ENCODE results near the gene CAMSAP1. TPM values are rescaled to one million over a fixed set of nuclear protein-coding genes. Genes with fewer than 3 reads are reported as not detected.

Gene CAMSAP1
- total and polyA plus RNA-seq, 2 donors (not counting 1 experiment from before 2014, with no cell fraction given): 6.6 to 31.0 TPM

DNA sequence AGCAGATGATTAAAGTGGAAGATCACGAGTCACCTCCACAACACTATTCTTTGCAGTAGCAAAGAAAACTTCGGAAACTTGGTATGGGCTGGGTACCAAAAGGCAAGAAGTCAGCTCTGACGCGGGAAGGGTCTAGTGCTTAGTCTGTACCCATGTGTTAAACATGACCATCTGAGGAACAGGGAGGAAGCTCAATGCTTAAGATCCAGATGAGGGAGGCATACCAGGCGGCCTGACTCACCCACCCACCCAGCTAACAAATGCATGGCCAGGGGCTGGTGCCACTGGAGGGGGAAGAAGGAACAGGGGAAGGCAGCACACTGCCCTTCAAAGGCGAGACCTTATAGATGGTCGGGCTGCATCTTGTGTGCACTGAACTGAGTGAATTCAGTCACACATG lies 41.8 kb downstream of the CAMSAP1 start:
- peaks cover 24% of the 10 kb centered on the region for H4K20me1 ChIP-seq (ENCODE audit: control insufficient read depth, insufficient read depth, low read length, poor library complexity, severe bottlenecking)
- H3K79me2 ChIP-seq (ENCODE audit: control insufficient read depth, insufficient read depth, low read length): peaks cover 46% of the 10 kb centered on the region
- H3K27ac ChIP-seq (ENCODE audit: low read length in 2 of 2): no peak overlapping the region
- H3K9me3 ChIP-seq (ENCODE audit: control extremely low read depth in 1 of 3, control insufficient read depth in 2 of 3, insufficient read depth in 1 of 3, low read length in 2 of 3): no peaks in the 10 kb centered on the region
- H3K4me3 ChIP-seq (ENCODE audit: control extremely low read depth in 1 of 5, extremely low read depth in 1 of 5, insufficient read depth in 1 of 5, low read depth in 2 of 5, low read length in 4 of 5): no peak overlapping the region
- DNase-seq (no peak), ATAC-seq (ENCODE audit: low read depth) (no peak)
- Mint-ChIP-seq H3K9me3 (ENCODE audit: insufficient read depth) (no peaks in the 10 kb centered on the region), H3K4me1 (peaks cover 5% of the 10 kb centered on the region), H3K4me3 (no peak overlapping the region), H3K27me3 (no peaks in the 10 kb centered on the region), H3K27ac (no peak overlapping the region)
- H3K4me1 ChIP-seq (ENCODE audit: control insufficient read depth in 2 of 2, insufficient read depth in 2 of 2, low read length in 2 of 2): peaks cover 0 to 6% of the 10 kb centered on the region in 2 donors
- H3K27me3 ChIP-seq (replicated peaks in 1 of 4; ENCODE audit: control extremely low read depth in 1 of 4, control insufficient read depth in 3 of 4, insufficient read depth in 4 of 4, low read length in 3 of 4): no peaks in the 10 kb centered on the region
- H3K36me3 ChIP-seq (replicated peaks in 1 of 2; ENCODE audit: control extremely low read depth in 1 of 2, control insufficient read depth in 1 of 2, extremely low read depth in 1 of 2, insufficient read depth in 2 of 2, low read length in 1 of 2): peaks cover 0 to 12% of the 10 kb centered on the region in 2 experiments
- 90% methylated on average over 2 of the region's 7 CpGs for WGBS (ENCODE audit: insufficient coverage)
- H2AFZ ChIP-seq (ENCODE audit: insufficient read depth, low read depth, low read length, poor library complexity, severe bottlenecking): no peak overlapping the region
- TF ChIP-seq EZH2 (IDR thresholded peaks at IDR 0.05; ENCODE audit: borderline replicate concordance, insufficient read depth, low read depth, low read length, poor library complexity, severe bottlenecking): no peak
- TF ChIP-seq, protein P1, sequence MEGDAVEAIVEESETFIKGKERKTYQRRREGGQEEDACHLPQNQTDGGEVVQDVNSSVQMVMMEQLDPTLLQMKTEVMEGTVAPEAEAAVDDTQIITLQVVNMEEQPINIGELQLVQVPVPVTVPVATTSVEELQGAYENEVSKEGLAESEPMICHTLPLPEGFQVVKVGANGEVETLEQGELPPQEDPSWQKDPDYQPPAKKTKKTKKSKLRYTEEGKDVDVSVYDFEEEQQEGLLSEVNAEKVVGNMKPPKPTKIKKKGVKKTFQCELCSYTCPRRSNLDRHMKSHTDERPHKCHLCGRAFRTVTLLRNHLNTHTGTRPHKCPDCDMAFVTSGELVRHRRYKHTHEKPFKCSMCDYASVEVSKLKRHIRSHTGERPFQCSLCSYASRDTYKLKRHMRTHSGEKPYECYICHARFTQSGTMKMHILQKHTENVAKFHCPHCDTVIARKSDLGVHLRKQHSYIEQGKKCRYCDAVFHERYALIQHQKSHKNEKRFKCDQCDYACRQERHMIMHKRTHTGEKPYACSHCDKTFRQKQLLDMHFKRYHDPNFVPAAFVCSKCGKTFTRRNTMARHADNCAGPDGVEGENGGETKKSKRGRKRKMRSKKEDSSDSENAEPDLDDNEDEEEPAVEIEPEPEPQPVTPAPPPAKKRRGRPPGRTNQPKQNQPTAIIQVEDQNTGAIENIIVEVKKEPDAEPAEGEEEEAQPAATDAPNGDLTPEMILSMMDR (IDR thresholded peaks at IDR 0.05): no peak
- no peak overlapping the region for H3K4me2 ChIP-seq (replicated peaks; ENCODE audit: low read depth, low read length, poor library complexity, severe bottlenecking)
- CTCF ChIA-PET: interaction anchor here (1.1 to 4.8 kb wide), 2 partner anchors 42 to 257 kb away, joined by 3 to 37 read pairs; partner anchors contain the start of gene CAMSAP1
- intact Hi-C loops (cut with micrococcal nuclease): no loop called here
- no peak overlapping the region for H3K9ac ChIP-seq (ENCODE audit: low read length)
- POLR2A ChIA-PET: no interaction called here

GRCh38 chr9:135864447-135865049 lies 42.8 kb downstream of the CAMSAP1 start:
- Histone ChIP-seq H3K4me1 (ENCODE audit: control insufficient read depth in 2 of 2, insufficient read depth in 2 of 2, low read length in 2 of 2) (peaks cover 0 to 6% of the 10 kb centered on the region in 2 donors), H3K9ac (ENCODE audit: low read length) (no peak overlapping the region), H2AFZ (ENCODE audit: insufficient read depth, low read depth, low read length, poor library complexity, severe bottlenecking) (no peak overlapping the region), H3K36me3 (replicated peaks in 1 of 2; ENCODE audit: control extremely low read depth in 1 of 2, control insufficient read depth in 1 of 2, extremely low read depth in 1 of 2, insufficient read depth in 2 of 2, low read length in 1 of 2) (peaks cover 0 to 12% of the 10 kb centered on the region in 2 experiments), H3K4me3 (ENCODE audit: control extremely low read depth in 1 of 5, extremely low read depth in 1 of 5, insufficient read depth in 1 of 5, low read depth in 2 of 5, low read length in 4 of 5) (no peak overlapping the region), H3K79me2 (ENCODE audit: control insufficient read depth, insufficient read depth, low read length) (peaks cover 36% of the 10 kb centered on the region), H3K4me2 (replicated peaks; ENCODE audit: low read depth, low read length, poor library complexity, severe bottlenecking) (no peak overlapping the region), H3K27ac (ENCODE audit: low read length in 2 of 2) (no peak overlapping the region), H4K20me1 (ENCODE audit: control insufficient read depth, insufficient read depth, low read length, poor library complexity, severe bottlenecking) (peaks cover 18% of the 10 kb centered on the region), H3K27me3 (replicated peaks in 1 of 4; ENCODE audit: control extremely low read depth in 1 of 4, control insufficient read depth in 3 of 4, insufficient read depth in 4 of 4, low read length in 3 of 4) (no peaks in the 10 kb centered on the region), H3K9me3 (ENCODE audit: control extremely low read depth in 1 of 3, control insufficient read depth in 2 of 3, insufficient read depth in 1 of 3, low read length in 2 of 3) (no peaks in the 10 kb centered on the region)
- Mint-ChIP-seq H3K4me3 (no peak overlapping the region), H3K27me3 (no peaks in the 10 kb centered on the region), H3K27ac (no peak overlapping the region), H3K4me1 (peaks cover 5% of the 10 kb centered on the region), H3K9me3 (ENCODE audit: insufficient read depth) (no peaks in the 10 kb centered on the region)
- ChIA-PET POLR2A (no interaction called here), CTCF (interaction anchor here (0.6 to 4.8 kb wide), 10 partner anchors 9 to 588 kb away, joined by 3 to 37 read pairs (median 4); partner anchors contain the start of genes CAMSAP1 and UBAC1)
- WGBS (ENCODE audit: insufficient coverage): 47% methylated on average over 8 of the region's 8 CpGs
- DNase-seq (peak; percentile 66), ATAC-seq (ENCODE audit: low read depth) (peak; percentile 56)
- no peak for TF ChIP-seq EZH2 (IDR thresholded peaks at IDR 0.05; ENCODE audit: borderline replicate concordance, insufficient read depth, low read depth, low read length, poor library complexity, severe bottlenecking)
- TF ChIP-seq, protein P1 (IDR thresholded peaks at IDR 0.05): peak; percentile 96
- intact Hi-C loops (cut with micrococcal nuclease): loop anchor here (1.0 kb wide), 2 partner anchors 42 to 97 kb away; partner anchors contain the start of gene UBAC1
